ENCODE results near the gene RPE65.

The RPE65 gene

DNA sequence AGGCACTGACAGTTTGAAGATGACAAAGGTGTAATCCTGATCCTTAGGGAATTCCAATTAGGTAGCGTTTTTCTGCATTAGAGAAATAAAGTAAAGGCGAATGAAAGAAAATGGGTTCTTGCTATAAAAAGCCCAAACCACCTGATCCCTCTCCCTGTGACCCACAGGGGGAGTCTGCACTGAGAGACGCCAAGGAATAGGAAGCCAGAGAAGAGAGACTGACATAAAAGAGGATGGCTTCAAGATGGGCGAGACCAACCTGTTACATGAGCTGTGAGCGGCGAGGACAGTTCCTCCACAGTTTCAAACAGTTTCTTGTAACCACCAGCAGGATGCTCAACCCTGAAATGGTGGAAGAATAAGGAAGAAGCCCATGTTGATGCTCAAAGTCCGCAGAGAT lies 1.4 kb downstream of the RPE65 start:
- DNase-seq (ENCODE audit: low read depth): no peak
- Histone ChIP-seq H3K27me3 (replicated peaks; ENCODE audit: control insufficient read depth, insufficient read depth, low read length) (no peaks in the 10 kb centered on the region), H3K9ac (ENCODE audit: low read length) (no peak overlapping the region), H3K4me1 (ENCODE audit: control insufficient read depth, insufficient read depth, low read length) (no peaks in the 10 kb centered on the region), H3K9me3 (ENCODE audit: control insufficient read depth, low read length) (no peaks in the 10 kb centered on the region), H3K36me3 (ENCODE audit: control insufficient read depth, insufficient read depth, low read length, severe bottlenecking) (no peaks in the 10 kb centered on the region), H3K4me3 (ENCODE audit: low read length) (no peak overlapping the region)

- no peaks in the 10 kb centered on the region for H3K4me1 ChIP-seq (ENCODE audit: control insufficient read depth, insufficient read depth, low read length)
- H3K36me3 ChIP-seq (ENCODE audit: control insufficient read depth, insufficient read depth, low read length, severe bottlenecking): no peaks in the 10 kb centered on the region
- H3K27me3 ChIP-seq (replicated peaks; ENCODE audit: control insufficient read depth, insufficient read depth, low read length): no peaks in the 10 kb centered on the region
- H3K9me3 ChIP-seq (ENCODE audit: control insufficient read depth, low read length): no peaks in the 10 kb centered on the region
- DNase-seq (ENCODE audit: low read depth): no peak
- H3K9ac ChIP-seq (ENCODE audit: low read length): no peak overlapping the region
- no peak overlapping the region for H3K4me3 ChIP-seq (ENCODE audit: low read length)
These were observed 4.0 kb downstream of the RPE65 start for GRCh38 chr1:68445709-68446108.

DNA sequence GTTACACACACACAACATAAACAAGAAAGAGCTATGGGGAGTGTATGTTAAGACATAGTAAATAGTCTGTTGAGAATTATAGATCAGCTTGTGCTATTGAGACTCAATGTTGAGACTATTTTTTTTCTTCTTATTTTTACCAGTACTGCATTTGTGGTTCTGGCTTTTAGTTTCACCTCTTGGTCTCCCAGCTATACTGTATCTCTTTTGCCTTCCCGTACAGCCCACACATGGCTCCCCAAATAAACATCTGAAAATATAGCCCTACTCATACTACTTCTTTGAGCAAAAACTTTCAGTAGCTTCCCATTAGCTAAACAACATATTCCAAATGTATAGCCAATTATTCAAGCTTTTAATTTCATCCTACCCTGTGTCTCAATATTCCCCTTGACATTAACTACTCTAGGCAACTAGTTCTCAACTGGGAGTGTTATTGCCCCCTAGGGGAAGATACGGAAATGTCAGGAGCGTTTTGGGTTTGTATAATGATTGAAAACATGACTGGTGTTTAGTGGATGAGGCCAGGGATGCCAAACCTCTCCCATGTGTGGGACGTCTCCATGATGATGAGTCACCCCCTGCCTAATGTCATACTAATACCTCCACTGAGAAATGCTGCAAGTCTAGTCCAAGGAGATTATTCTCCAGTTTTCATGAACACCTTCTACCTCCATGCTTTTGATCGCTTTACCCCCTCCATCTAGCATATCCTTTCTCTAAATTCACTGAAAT lies 6.8 kb downstream of the RPE65 start:
- DNase-seq (ENCODE audit: low read depth): peak; percentile 78

GRCh38 chr1:68442006-68442405 lies 7.7 kb downstream of the RPE65 start:
- Histone ChIP-seq H3K9me3 (ENCODE audit: control insufficient read depth, low read length) (no peaks in the 10 kb centered on the region), H3K4me3 (ENCODE audit: low read length) (no peak overlapping the region), H3K36me3 (ENCODE audit: control insufficient read depth, insufficient read depth, low read length, severe bottlenecking) (no peaks in the 10 kb centered on the region), H3K9ac (ENCODE audit: low read length) (no peak overlapping the region), H3K27me3 (replicated peaks; ENCODE audit: control insufficient read depth, insufficient read depth, low read length) (no peaks in the 10 kb centered on the region), H3K4me1 (ENCODE audit: control insufficient read depth, insufficient read depth, low read length) (no peaks in the 10 kb centered on the region)
- DNase-seq (ENCODE audit: low read depth): no peak

More for the DNA sequence above, 6.8 kb downstream of the RPE65 start:
- no peaks in the 10 kb centered on the region for H3K9me3 ChIP-seq (ENCODE audit: control insufficient read depth, low read length)
- no peak overlapping the region for H3K9ac ChIP-seq (ENCODE audit: low read length)
- H3K4me3 ChIP-seq (ENCODE audit: low read length): no peak overlapping the region
- no peaks in the 10 kb centered on the region for H3K4me1 ChIP-seq (ENCODE audit: control insufficient read depth, insufficient read depth, low read length)
- no peaks in the 10 kb centered on the region for H3K36me3 ChIP-seq (ENCODE audit: control insufficient read depth, insufficient read depth, low read length, severe bottlenecking)
- H3K27me3 ChIP-seq (replicated peaks; ENCODE audit: control insufficient read depth, insufficient read depth, low read length): no peaks in the 10 kb centered on the region

DNA sequence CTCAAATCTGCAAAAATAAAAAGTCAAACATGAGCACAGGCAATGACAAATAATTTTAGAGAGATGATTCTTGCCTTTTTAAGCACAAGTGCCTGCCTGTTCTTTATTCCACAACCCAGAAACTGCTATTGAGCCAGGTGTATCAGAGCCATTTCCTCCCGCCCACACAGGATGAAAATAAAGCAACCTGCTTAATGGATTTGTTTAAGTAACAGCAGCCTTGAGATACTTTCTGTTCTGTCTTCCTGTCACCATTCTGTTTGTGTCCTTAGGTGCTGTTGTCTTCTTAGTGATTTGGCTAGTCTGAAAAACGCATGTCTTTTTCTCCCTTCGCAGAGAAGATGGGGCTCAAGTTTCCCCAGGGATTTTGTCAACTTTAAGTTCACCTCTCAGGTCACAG lies 11.4 kb downstream of the RPE65 start:
- no peaks in the 10 kb centered on the region for H3K4me1 ChIP-seq (ENCODE audit: control insufficient read depth, insufficient read depth, low read length)
- H3K9ac ChIP-seq (ENCODE audit: low read length): no peak overlapping the region
- no peak overlapping the region for H3K4me3 ChIP-seq (ENCODE audit: low read length)
- H3K36me3 ChIP-seq (ENCODE audit: control insufficient read depth, insufficient read depth, low read length, severe bottlenecking): no peaks in the 10 kb centered on the region
- DNase-seq (ENCODE audit: low read depth): no peak
- H3K27me3 ChIP-seq (replicated peaks; ENCODE audit: control insufficient read depth, insufficient read depth, low read length): no peaks in the 10 kb centered on the region
- H3K9me3 ChIP-seq (ENCODE audit: control insufficient read depth, low read length): no peaks in the 10 kb centered on the region

DNA sequence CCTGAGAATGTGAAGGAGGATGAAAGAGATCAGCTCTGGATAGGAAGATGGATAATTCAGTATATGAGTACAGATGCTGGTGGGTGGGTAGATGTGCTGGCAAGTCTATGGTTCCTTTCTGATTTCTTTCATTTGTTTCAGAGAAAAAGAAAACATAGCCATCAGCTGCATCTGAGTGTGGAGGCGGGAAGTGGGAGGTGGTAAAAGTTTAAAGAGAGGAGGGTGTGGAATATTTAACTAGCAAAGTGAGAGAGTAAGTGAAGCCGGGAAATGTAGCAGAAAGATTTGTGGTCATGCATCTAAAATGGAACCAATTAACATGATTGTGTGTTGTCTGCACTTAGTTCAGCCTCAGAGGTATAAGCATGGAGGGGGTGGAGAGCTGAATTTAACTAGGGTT lies 16.4 kb downstream of the RPE65 start:
- no peaks in the 10 kb centered on the region for H3K9me3 ChIP-seq (ENCODE audit: control insufficient read depth, low read length)
- DNase-seq (ENCODE audit: low read depth): no peak
- H3K4me3 ChIP-seq (ENCODE audit: low read length): no peak overlapping the region
- H3K4me1 ChIP-seq (ENCODE audit: control insufficient read depth, insufficient read depth, low read length): no peaks in the 10 kb centered on the region
- H3K27me3 ChIP-seq (replicated peaks; ENCODE audit: control insufficient read depth, insufficient read depth, low read length): no peaks in the 10 kb centered on the region
- H3K36me3 ChIP-seq (ENCODE audit: control insufficient read depth, insufficient read depth, low read length, severe bottlenecking): no peaks in the 10 kb centered on the region
- H3K9ac ChIP-seq (ENCODE audit: low read length): no peak overlapping the region

DNA sequence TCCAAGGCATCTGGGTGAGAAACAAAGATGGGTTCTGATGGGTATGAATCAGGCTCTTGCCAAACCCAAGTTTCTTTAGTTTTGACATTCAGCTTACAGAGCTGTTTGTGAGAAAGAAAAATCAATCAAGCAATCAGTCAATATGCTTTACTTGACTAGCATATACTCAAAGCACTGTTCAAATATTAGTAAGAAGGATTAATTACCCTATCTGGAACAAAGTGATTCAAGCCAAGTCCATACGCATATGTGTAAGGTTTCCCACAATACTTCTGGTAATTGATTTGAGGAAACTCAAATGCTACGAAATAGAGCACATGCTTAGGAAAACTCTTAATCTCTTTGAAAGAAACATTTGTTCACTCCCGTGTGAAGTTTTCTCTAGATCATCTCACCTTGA lies 18.7 kb downstream of the RPE65 start:
- no peak for DNase-seq (ENCODE audit: low read depth)
- H3K9me3 ChIP-seq (ENCODE audit: control insufficient read depth, low read length): no peaks in the 10 kb centered on the region
- no peaks in the 10 kb centered on the region for H3K4me1 ChIP-seq (ENCODE audit: control insufficient read depth, insufficient read depth, low read length)
- H3K4me3 ChIP-seq (ENCODE audit: low read length): no peak overlapping the region
- H3K9ac ChIP-seq (ENCODE audit: low read length): no peak overlapping the region
- no peaks in the 10 kb centered on the region for H3K36me3 ChIP-seq (ENCODE audit: control insufficient read depth, insufficient read depth, low read length, severe bottlenecking)
- no peaks in the 10 kb centered on the region for H3K27me3 ChIP-seq (replicated peaks; ENCODE audit: control insufficient read depth, insufficient read depth, low read length)

DNA sequence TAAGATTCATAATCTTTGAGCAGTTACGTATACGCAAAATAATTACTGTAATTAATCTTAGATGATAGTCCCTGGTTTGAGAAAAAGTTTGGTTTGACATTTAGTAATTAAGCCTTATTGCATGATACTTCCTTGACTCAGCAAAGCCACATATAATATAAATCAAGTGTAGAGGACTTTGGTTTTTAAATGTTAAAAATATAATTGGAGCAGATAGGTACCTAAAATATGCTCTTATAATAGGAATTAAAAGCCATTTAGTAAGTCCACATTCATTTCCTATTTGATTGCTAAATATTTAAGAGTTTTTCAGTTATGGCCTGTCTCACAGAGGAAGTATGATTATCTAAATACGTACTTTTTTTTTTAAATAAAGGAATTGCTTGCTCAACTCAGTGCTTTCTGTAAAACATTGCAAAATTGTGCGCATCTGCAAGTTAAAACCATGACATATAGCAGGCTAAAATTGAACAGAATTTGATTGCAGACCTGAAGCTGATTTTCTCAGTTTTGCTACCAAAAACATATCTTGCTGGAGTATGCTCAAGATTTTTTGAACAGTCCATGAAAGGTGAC lies 20.4 kb downstream of the RPE65 start:
- Histone ChIP-seq H3K27me3 (replicated peaks; ENCODE audit: control insufficient read depth, insufficient read depth, low read length) (no peaks in the 10 kb centered on the region), H3K4me3 (ENCODE audit: low read length) (no peak overlapping the region), H3K4me1 (ENCODE audit: control insufficient read depth, insufficient read depth, low read length) (no peaks in the 10 kb centered on the region), H3K9ac (ENCODE audit: low read length) (no peak overlapping the region), H3K9me3 (ENCODE audit: control insufficient read depth, low read length) (no peaks in the 10 kb centered on the region), H3K36me3 (ENCODE audit: control insufficient read depth, insufficient read depth, low read length, severe bottlenecking) (no peaks in the 10 kb centered on the region)
- DNase-seq (ENCODE audit: low read depth): no peak

DNA sequence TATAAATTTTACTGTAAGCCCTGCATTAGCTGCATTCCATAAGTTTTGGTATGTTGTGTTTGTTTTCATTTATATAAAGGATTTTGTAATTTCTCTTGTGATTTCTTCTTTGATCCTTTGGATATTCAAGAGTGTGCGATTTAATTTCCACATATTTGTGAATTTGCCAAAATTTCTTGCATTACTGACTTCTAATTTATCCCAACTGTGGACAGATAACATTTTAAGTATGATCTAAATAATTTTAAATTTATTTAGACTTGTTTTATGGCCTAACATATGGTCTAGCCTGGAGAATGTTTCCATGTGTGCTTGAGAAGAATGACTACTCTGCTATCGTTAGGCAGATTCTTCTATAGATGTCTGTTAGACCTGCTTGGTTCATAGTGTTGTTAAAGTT lies 23.2 kb downstream of the RPE65 start:
- DNase-seq (ENCODE audit: low read depth): peak; percentile 52
- no peak overlapping the region for H3K9ac ChIP-seq (ENCODE audit: low read length)
- no peaks in the 10 kb centered on the region for H3K4me1 ChIP-seq (ENCODE audit: control insufficient read depth, insufficient read depth, low read length)
- H3K36me3 ChIP-seq (ENCODE audit: control insufficient read depth, insufficient read depth, low read length, severe bottlenecking): no peaks in the 10 kb centered on the region
- H3K4me3 ChIP-seq (ENCODE audit: low read length): no peak overlapping the region
- H3K27me3 ChIP-seq (replicated peaks; ENCODE audit: control insufficient read depth, insufficient read depth, low read length): no peaks in the 10 kb centered on the region
- no peaks in the 10 kb centered on the region for H3K9me3 ChIP-seq (ENCODE audit: control insufficient read depth, low read length)

- no peaks in the 10 kb centered on the region for H3K36me3 ChIP-seq (ENCODE audit: control insufficient read depth, insufficient read depth, low read length, severe bottlenecking)
- no peaks in the 10 kb centered on the region for H3K4me1 ChIP-seq (ENCODE audit: control insufficient read depth, insufficient read depth, low read length)
- H3K9me3 ChIP-seq (ENCODE audit: control insufficient read depth, low read length): no peaks in the 10 kb centered on the region
- no peak for DNase-seq (ENCODE audit: low read depth)
- no peaks in the 10 kb centered on the region for H3K27me3 ChIP-seq (replicated peaks; ENCODE audit: control insufficient read depth, insufficient read depth, low read length)
- no peak overlapping the region for H3K4me3 ChIP-seq (ENCODE audit: low read length)
- H3K9ac ChIP-seq (ENCODE audit: low read length): no peak overlapping the region
These were observed 28.4 kb downstream of the RPE65 start for GRCh38 chr1:68421350-68421749.

DNA sequence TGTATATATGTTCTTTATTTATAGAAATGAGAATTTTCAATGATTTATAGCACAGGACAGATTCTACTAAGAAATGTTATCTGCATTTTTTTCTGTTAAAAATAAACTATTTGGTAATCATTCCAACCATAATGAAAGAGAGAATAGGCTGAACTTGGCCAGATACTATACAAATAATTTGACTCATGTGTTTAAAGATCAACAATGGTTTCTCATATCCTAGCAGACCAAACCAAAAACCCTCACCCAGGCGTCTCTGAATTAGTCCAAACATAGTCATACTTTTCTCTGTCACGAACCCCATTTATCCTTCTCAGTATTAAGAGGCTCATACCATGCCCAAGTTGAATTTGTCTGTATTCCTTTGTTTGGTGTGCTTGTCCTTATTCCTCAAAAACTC lies 40.3 kb downstream of the RPE65 start:
- DNase-seq (ENCODE audit: low read depth): peak; percentile 52
- Histone ChIP-seq H3K9ac (ENCODE audit: low read length) (no peak overlapping the region), H3K36me3 (ENCODE audit: control insufficient read depth, insufficient read depth, low read length, severe bottlenecking) (no peaks in the 10 kb centered on the region), H3K4me1 (ENCODE audit: control insufficient read depth, insufficient read depth, low read length) (peaks cover 5% of the 10 kb centered on the region), H3K4me3 (ENCODE audit: low read length) (no peak overlapping the region), H3K27me3 (replicated peaks; ENCODE audit: control insufficient read depth, insufficient read depth, low read length) (no peaks in the 10 kb centered on the region), H3K9me3 (ENCODE audit: control insufficient read depth, low read length) (no peaks in the 10 kb centered on the region)

- Histone ChIP-seq H3K27me3 (replicated peaks; ENCODE audit: control insufficient read depth, insufficient read depth, low read length) (no peaks in the 10 kb centered on the region), H3K4me3 (ENCODE audit: low read length) (no peak overlapping the region), H3K4me1 (ENCODE audit: control insufficient read depth, insufficient read depth, low read length) (no peaks in the 10 kb centered on the region), H3K36me3 (ENCODE audit: control insufficient read depth, insufficient read depth, low read length, severe bottlenecking) (no peaks in the 10 kb centered on the region), H3K9me3 (ENCODE audit: control insufficient read depth, low read length) (no peaks in the 10 kb centered on the region), H3K9ac (ENCODE audit: low read length) (no peak overlapping the region)
- DNase-seq (ENCODE audit: low read depth): no peak
These were observed 48.2 kb downstream of the RPE65 start for GRCh38 chr1:68401506-68401905.

All from adipocyte (in vitro differentiated cells).